IMR-90 (cell line): Measurements from ENCODE around the gene CES3. TPM values are rescaled to one million over a fixed set of nuclear protein-coding genes. Genes with fewer than 3 reads are reported as not detected.

Experiments
- ATAC-seq: fragments of 200-7000 bp; cut with Tn5 transposase; 2 replicates; pipeline ENCODE4 v1.9.1; 2020; ENCODE audit warnings: low read depth, mild to moderate bottlenecking, moderate library complexity
- BruUV-seq: library from RNA; stranded (reverse); fragments of 400-500 nt; replicated peaks from 2 replicates; lab custom pipeline; 2021; lab: Mats Ljungman, UMichigan
- CTCF ChIA-PET: fragments of 300-600 bp; formaldehyde crosslinking; extraction: SDS; loops from one replicate; lab custom pipeline; 2021; ENCODE audit warnings: antibody characterized with exemption; lab: Yijun Ruan, JAX
- POLR2A ChIA-PET: fragments of 300-600 bp; sonication (Branson Sonifier 250); formaldehyde crosslinking; loops from one replicate; lab custom pipeline; 2022; ENCODE audit warnings: antibody characterized with exemption; ENCODE audit not compliant: unreplicated experiment; lab: Charles Lee
- DNase-seq: peaks from one replicate; pipeline ENCODE4 v3.0.0; 2013
- H2AFZ ChIP-seq: replicated peaks from 2 replicates; pipeline ENCODE3; 2013; ENCODE audit warnings: low read length, mild to moderate bottlenecking; ENCODE audit not compliant: poor library complexity
- H2AK5ac ChIP-seq: 2 replicates; pipeline ENCODE4 v1.6.1; 2013; ENCODE audit warnings: low read depth, low read length, inconsistent platforms
- H2AK9ac ChIP-seq: replicated peaks from 2 replicates; pipeline ENCODE3; 2013; ENCODE audit warnings: mild to moderate bottlenecking, low read depth, low read length, moderate library complexity; ENCODE audit not compliant: poor library complexity
- H2BK120ac ChIP-seq: 2 replicates; pipeline ENCODE4 v1.6.1; 2013; ENCODE audit warnings: low read depth, low read length, inconsistent platforms
- H2BK15ac ChIP-seq: 3 replicates; pipeline ENCODE4 v1.6.1; 2013; ENCODE audit warnings: low read depth, low read length, inconsistent platforms
- H2BK20ac ChIP-seq: 2 replicates; pipeline ENCODE4 v1.6.1; 2013; ENCODE audit warnings: low read depth, mild to moderate bottlenecking, inconsistent platforms, low read length, moderate library complexity
- H2BK5ac ChIP-seq: 2 replicates; pipeline ENCODE4 v1.6.1; 2013; ENCODE audit warnings: mild to moderate bottlenecking, low read depth, low read length, inconsistent platforms; ENCODE audit not compliant: poor library complexity, severe bottlenecking
- H3K14ac ChIP-seq: replicated peaks from 2 replicates; pipeline ENCODE4 v1.6.1; 2013; ENCODE audit warnings: low read depth, low read length, inconsistent platforms
- H3K18ac ChIP-seq: 2 replicates; pipeline ENCODE4 v1.6.1; 2013; ENCODE audit warnings: low read depth, low read length, control low read depth
- H3K23ac ChIP-seq: 2 replicates; pipeline ENCODE4 v1.6.1; 2013; ENCODE audit warnings: low read depth, low read length, inconsistent platforms
- H3K27ac ChIP-seq: 2 replicates; pipeline ENCODE4 v1.5.1; 2013; ENCODE audit warnings: mild to moderate bottlenecking, control low read depth, low read length; ENCODE audit not compliant: insufficient read depth
- H3K27me3 ChIP-seq: 2 replicates; pipeline ENCODE4 v1.6.1; 2013; ENCODE audit warnings: low read length; ENCODE audit not compliant: control insufficient read depth, insufficient read depth
- H3K36me3 ChIP-seq: 2 replicates; pipeline ENCODE4 v1.6.1; 2013; ENCODE audit warnings: low read length, mixed read lengths; ENCODE audit not compliant: control insufficient read depth, insufficient read depth
- H3K4ac ChIP-seq: 2 replicates; pipeline ENCODE4 v1.6.1; 2013; ENCODE audit warnings: low read depth, low read length, inconsistent platforms
- H3K4me1 ChIP-seq: 2 replicates; pipeline ENCODE4 v1.6.1; 2013; ENCODE audit warnings: low read length, mixed read lengths; ENCODE audit not compliant: control insufficient read depth, insufficient read depth
- H3K4me2 ChIP-seq: 2 replicates; pipeline ENCODE4 v1.6.1; 2013; ENCODE audit warnings: low read depth, mild to moderate bottlenecking, control low read depth, low read length, moderate library complexity
- H3K4me3 ChIP-seq: 2 replicates; pipeline ENCODE4 v1.5.1; 2013; ENCODE audit warnings: low read depth, mild to moderate bottlenecking, control low read depth, low read length, moderate library complexity; ENCODE audit not compliant: insufficient read depth
- H3K56ac ChIP-seq: 2 replicates; pipeline ENCODE4 v1.6.1; 2013; ENCODE audit warnings: low read length, inconsistent platforms; ENCODE audit not compliant: insufficient read depth; ENCODE audit errors: extremely low read depth
- H3K79me1 ChIP-seq, 2 experiments: 2 replicates each; pipeline ENCODE4 v1.6.1; 2013; ENCODE audit warnings: low read length in 2 of 2, inconsistent platforms in 1 of 2, low read depth in 1 of 2
- H3K9ac ChIP-seq: 2 replicates; pipeline ENCODE4 v1.6.1; 2013; ENCODE audit warnings: low read depth, low read length, control low read depth
- H3K9me1 ChIP-seq: 2 replicates; pipeline ENCODE4 v1.6.1; 2013; ENCODE audit warnings: low read length, inconsistent platforms; ENCODE audit not compliant: insufficient read depth
- H3K9me3 ChIP-seq: 2 replicates; pipeline ENCODE4 v1.6.1; 2013; ENCODE audit warnings: low read length; ENCODE audit not compliant: control insufficient read depth, insufficient read depth
- H4K20me1 ChIP-seq: 2 replicates; pipeline ENCODE4 v1.6.1; 2013; ENCODE audit warnings: low read length, inconsistent platforms; ENCODE audit not compliant: insufficient read depth
- H4K5ac ChIP-seq: 2 replicates; pipeline ENCODE4 v1.6.1; 2013; ENCODE audit warnings: mild to moderate bottlenecking, low read depth, low read length, control low read depth
- H4K8ac ChIP-seq, 2 experiments: 2 replicates each; pipeline ENCODE4 v1.6.1; 2013; ENCODE audit warnings: low read depth in 2 of 2, low read length in 2 of 2, control low read depth in 1 of 2, inconsistent platforms in 1 of 2
- H4K91ac ChIP-seq: 2 replicates; pipeline ENCODE4 v1.6.1; 2013; ENCODE audit warnings: low read depth, low read length, inconsistent platforms; ENCODE audit not compliant: insufficient read depth
- CTCF ChIP-seq: conservative IDR thresholded peaks from 2 replicates; pipeline ENCODE4 v1.5.1; 2012; ENCODE audit warnings: mild to moderate bottlenecking, low read depth, low read length, improper control_type of control experiment
- FOS ChIP-seq: fragments of 150-350 bp; IDR thresholded peaks from 2 replicates; pipeline ENCODE4 v1.6.1; 2016; ENCODE audit warnings: low read depth, low read length
- MAZ ChIP-seq: IDR thresholded peaks from 2 replicates; pipeline ENCODE4 v1.6.1; 2012; ENCODE audit warnings: low read depth, mild to moderate bottlenecking, low read length, improper control_type of control experiment, moderate library complexity, borderline replicate concordance
- MXI1 ChIP-seq: IDR thresholded peaks from 2 replicates; pipeline ENCODE4 v1.6.1; 2012; ENCODE audit warnings: low read depth, mild to moderate bottlenecking, low read length, moderate library complexity, borderline replicate concordance
- NFE2L2 ChIP-seq: fragments of 150-350 bp; IDR thresholded peaks from 2 replicates; pipeline ENCODE4 v1.6.1; 2016; ENCODE audit warnings: low read depth, mild to moderate bottlenecking, low read length
- RCOR1 ChIP-seq: IDR thresholded peaks from 2 replicates; pipeline ENCODE4 v1.6.1; 2012; ENCODE audit warnings: mild to moderate bottlenecking, low read length, improper control_type of control experiment; ENCODE audit not compliant: insufficient replicate concordance
- RFX5 ChIP-seq: IDR thresholded peaks from 2 replicates; pipeline ENCODE4 v1.8.0; 2012; ENCODE audit warnings: low read depth, mild to moderate bottlenecking, low read length, moderate library complexity
- SMC3 ChIP-seq: fragments of 150-350 bp; IDR thresholded peaks from 2 replicates; pipeline ENCODE4 v1.6.1; 2016; ENCODE audit warnings: low read depth, mild to moderate bottlenecking, antibody characterized with exemption, low read length, moderate library complexity
- USF2 ChIP-seq: fragments of 150-350 bp; IDR thresholded peaks from 2 replicates; pipeline ENCODE4 v1.6.1; 2017; ENCODE audit warnings: mild to moderate bottlenecking, antibody characterized with exemption, low read length, low read depth
- WGBS, 2 experiments: methylation state at CpG; one replicate each; pipeline versions ENCODE4 v1.1.5 to v1.1.7; 2013; ENCODE audit warnings: missing lambda C conversion rate in 2 of 2; ENCODE audit not compliant: insufficient read length in 1 of 2; ENCODE audit errors: extremely low coverage in 2 of 2; 5-methylcytosine and 5-hydroxymethylcytosine counted together
- dilution Hi-C: fragments of 300-500 bp; cut with HindIII; formaldehyde crosslinking; loops from one replicate; pipeline ENCODE4 v1.14.3; 2018; ENCODE audit warnings: low sequenced_read_pairs; ENCODE audit not compliant: unreplicated experiment
- in situ Hi-C: fragments of 300-500 bp; cut with MboI; formaldehyde crosslinking; loops from 3 replicates; pipeline ENCODE4 v1.14.3; 2019; ENCODE audit warnings: low sequenced_read_pairs, inconsistent platforms, mixed read lengths
- intact Hi-C: fragments of 100-400 bp; cut with micrococcal nuclease; formaldehyde crosslinking; loops from 2 replicates; pipeline ENCODE4 v1.10.0; 2022
- polyA plus RNA-seq, 3 experiments: library from polyadenylated mRNA; depleted of rRNA; stranded (reverse); fragments of >200 nt; gene quantifications; 2 replicates each; pipeline ENCODE4 v1.2.3, GENCODE V29; 2012; ENCODE audit warnings: low replicate concordance in 1 of 3
- total RNA-seq: library from RNA; depleted of rRNA; stranded (reverse); fragments of >200 nt; gene quantifications from 2 replicates; pipeline ENCODE4 v1.2.3, GENCODE V29; 2012

The CES3 gene
- total and polyA plus RNA-seq, 2 of the 4 experiments (the other 2 are of a cell fraction): 0.03 TPM; not detected in 1

GRCh38 chr16:67021321-67021720, 60.3 kb downstream of the CES3 start:
- no peak overlapping the region for H3K4me3 ChIP-seq
- no peak overlapping the region for H4K5ac ChIP-seq
- no peak overlapping the region for H3K14ac ChIP-seq
- ATAC-seq: no peak
- no peak overlapping the region for H3K23ac ChIP-seq
- no peaks in the 10 kb centered on the region for H3K36me3 ChIP-seq
- H2AK9ac ChIP-seq: no peak overlapping the region
- H2BK120ac ChIP-seq: no peak overlapping the region
- no peak overlapping the region for H2AFZ ChIP-seq
- no peak overlapping the region for H3K9ac ChIP-seq
- H3K4me2 ChIP-seq: no peak overlapping the region
- BruUV-seq: no TSS peak
- in situ Hi-C loops: no loop called here
- 0 out of 2 replicates have a peak, but pooled peaks cover 2% of the 10 kb centered on the region for H3K9me1 ChIP-seq
- H4K20me1 ChIP-seq: no peaks in the 10 kb centered on the region
- H3K9me3 ChIP-seq: no peaks in the 10 kb centered on the region
- H2BK5ac ChIP-seq: no peak overlapping the region
- H3K27ac ChIP-seq: no peak overlapping the region
- no peak for TF ChIP-seq SMC3
- TF ChIP-seq MXI1: no peak
- no peak for TF ChIP-seq NFE2L2
- no peak for TF ChIP-seq RFX5
- no peak for TF ChIP-seq RCOR1
- TF ChIP-seq CTCF: no peak
- no peak for TF ChIP-seq FOS
- no peak for TF ChIP-seq USF2
- TF ChIP-seq MAZ: no peak
- no peak overlapping the region for H4K8ac ChIP-seq
- dilution Hi-C loops: no loop called here
- H3K4ac ChIP-seq: no peak overlapping the region
- DNase-seq: no peak
- no peaks in the 10 kb centered on the region; the same call in 1 of the 2 replicates for H3K27me3 ChIP-seq
- no peak overlapping the region for H3K56ac ChIP-seq
- peaks cover 5% of the 10 kb centered on the region for H3K4me1 ChIP-seq
- H3K18ac ChIP-seq: no peak overlapping the region
- H2BK20ac ChIP-seq: no peak overlapping the region
- no CpG with 5 or more reads among the region's 3 CpGs for WGBS, 2 experiments
- POLR2A ChIA-PET: no interaction called here
- intact Hi-C loops: no loop called here
- H4K91ac ChIP-seq: no peak overlapping the region
- no peak overlapping the region for H2AK5ac ChIP-seq
- CTCF ChIA-PET: interaction anchor here (1.5 to 1.9 kb wide), 2 partner anchors 80 to 134 kb away, joined by 4 to 5 read pairs; no protein-coding TSS in a partner anchor
- H3K79me1 ChIP-seq: no peaks in the 10 kb centered on the region
- no peak overlapping the region for H2BK15ac ChIP-seq
